Measurements from ENCODE around the gene LRRC57.
"Not testable (repeated sequence)": the region's sequence is repeated elsewhere in the genome, so short reads cannot be mapped to it uniquely, and the experiment has no call there.

Gene LRRC57

GRCh38 chr15:42548249-42549031 is at the start of gene LRRC57, which contains the start of gene HAUS2:
TSS of gene LRRC57 (minus strand) at chr15:42548793. CDS start at chr15:42548434, 359 bp downstream.
TSS of gene HAUS2 (plus strand) at chr15:42548838. CDS start at chr15:42548873, 35 bp downstream.
- DNase-seq: peak; percentile 80

GRCh38 chr15:42595626-42596240 is 47.1 kb upstream of the LRRC57 start:
- no peak for DNase-seq

DNA sequence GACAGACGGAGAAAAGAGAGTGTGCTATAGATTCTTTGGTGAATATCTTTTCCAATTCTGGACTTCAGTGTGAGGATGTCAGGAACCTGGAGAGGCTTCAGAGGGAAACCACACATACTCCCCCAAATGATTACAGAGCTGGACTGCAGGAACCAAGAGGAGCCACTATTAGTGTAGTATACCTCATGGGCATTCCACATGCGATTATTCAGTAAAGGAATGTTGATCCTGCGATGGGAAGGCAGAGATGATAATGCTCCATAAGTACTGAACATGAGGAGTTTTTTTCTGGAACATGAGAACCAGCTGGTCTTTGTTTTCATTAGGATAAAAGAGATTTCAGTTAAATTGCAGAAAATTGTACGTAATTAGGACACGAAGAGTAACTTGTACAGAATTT is 45.5 kb upstream of the LRRC57 start:
- no peak for DNase-seq

GRCh38 chr15:42593143-42593542 is 44.5 kb upstream of the LRRC57 start:
- no peak for DNase-seq

DNA sequence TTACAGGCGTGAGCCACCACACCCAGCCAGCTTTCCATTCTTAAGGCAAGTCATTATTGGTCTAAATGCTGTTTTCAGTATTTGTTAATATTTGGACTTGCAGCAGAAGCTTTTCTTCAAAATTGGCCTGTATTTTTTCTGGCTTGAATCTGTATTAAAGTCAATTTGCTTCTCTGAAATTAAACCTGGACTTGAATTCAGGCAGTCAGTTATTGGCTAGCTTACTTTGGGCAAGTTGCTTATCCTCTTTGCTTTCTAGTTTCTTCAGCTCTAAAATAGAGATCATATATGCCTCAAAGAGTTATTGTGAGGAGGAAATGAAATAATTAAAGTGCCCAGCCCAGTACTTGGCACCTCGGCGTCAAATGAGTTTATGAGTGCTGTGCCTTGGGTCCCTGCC is 44.1 kb upstream of the LRRC57 start:
- DNase-seq: no peak

DNA sequence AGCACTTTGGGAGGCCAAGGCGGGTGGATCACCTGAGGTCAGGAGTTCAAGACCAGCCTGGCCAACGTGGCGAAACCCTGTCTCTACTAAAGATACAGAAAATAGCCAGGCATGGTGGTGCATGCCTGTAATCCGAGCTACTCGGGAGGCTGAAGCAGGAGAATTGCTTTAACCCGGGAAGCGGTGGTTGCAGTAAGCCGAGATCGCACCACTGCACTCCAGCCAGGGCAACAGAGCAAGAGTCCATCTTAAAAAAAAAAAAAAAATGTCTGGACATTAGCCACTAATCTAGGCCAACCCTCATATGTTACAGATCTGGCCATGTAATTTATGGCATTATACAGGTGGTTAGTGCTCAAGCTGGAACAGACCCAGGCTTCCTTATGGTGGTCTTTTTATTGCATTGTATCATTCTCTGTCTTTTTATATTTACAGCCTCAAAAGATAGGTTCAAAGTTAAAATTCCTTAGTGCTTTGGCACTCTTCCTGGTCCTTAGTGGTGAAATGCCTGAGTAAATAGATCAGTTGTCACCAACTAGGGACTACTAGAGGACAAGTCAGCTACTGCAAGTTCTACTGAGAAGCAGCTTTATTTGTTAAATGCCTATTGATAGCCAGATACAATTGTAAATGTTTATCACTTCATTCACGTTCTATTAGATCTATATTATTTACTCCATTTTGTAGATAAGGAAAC is 42.8 kb upstream of the LRRC57 start:
- DNase-seq: no peak

- DNase-seq: no peak
Observed at GRCh38 chr15:42590619-42591237, 42.1 kb upstream of the LRRC57 start.

DNA sequence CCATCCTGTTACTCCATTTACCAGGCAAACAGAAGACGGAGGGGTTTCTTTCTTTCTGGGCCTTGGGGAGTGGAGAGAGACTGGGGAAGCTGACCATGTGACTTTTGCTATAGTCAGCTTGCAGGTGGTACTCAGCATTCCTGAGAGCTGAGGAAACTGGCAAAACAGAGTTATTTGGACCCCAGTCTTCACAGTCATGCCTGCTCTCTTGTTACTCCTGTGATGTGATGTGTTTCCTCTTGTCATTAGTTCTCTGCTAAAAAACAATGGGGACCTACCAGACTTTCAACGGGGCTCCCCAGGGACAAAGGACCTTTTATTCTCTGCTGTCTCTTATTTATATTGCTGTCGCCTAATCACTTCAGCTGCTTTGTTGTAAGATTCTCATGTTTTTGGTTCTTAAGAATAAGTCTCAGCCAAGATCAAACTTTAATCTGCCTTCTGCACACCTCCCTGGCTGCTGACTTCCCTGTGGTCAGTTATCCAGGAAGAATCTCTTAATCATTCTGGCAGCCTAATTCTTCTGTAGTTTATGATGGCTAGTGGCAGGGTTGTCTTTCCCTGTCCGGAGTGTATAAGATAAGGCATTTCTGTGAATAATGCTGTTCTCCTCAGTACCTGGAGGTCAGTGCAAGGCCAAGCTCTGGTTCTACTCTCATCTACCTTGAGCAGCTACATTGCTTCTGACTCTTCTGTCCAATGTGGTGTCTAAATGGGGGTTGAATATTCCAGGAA is 35.6 kb upstream of the LRRC57 start:
- DNase-seq: no peak

DNA sequence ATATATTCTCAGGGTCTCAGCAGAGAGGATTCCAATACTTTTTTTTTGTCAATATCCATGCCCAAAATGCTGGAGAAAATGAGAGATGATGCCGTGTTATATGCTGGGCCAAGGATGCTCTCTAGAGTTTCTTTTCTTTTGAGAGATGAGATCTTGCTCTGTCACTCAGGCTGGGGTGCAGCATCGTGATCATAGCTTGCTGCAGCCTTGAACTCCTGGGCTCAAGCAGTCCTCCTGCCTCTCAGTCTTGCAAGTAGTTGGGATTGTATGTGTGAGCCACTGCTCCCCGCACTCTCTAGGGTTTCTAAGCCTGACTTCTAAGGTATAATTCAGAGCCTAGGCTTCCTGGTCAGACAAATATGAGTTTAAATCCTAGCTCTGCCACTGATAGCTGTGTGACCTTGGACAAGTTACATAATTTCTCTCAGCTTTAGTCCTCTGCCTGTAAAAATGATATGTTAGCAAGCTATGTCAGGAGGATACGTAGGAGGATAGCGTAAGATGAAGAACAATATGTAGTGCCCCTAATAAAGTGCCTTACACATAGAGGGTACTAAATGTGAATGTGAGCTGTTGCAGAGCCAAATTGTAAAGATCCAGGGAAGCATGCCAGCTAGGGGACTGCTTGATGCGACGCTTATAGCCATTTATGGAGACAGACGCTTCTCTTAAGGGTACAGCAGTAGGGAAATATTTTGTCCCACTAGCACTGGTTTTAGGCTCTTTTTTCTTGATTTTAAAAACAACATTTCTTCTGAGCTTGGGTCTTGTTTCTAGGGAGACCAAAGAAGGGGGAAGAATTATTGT is 34.2 kb upstream of the LRRC57 start:
- no peak for DNase-seq

DNA sequence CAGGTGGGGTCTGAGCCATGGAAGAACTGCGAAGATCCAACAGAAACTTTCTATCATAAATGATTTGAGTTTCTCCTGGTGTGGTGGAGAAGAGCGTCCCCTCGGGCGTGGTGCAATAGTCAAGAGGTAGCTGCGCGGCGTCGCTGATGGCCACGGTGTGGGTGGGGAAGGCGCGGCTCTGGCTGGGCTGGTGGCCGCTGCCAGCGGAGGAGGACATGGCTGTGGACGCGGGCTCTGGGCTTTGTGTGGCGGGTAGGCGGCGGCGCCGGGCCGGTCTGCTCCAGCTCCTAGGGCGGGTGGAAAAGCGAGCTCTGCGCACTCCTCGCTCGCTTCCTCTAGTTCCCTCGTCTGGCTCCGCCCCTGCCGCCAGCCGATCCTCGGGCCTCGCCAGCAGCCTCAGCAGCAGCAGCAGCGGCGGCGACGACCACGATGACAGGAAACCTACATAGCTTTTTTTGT is 32.7 kb upstream of the LRRC57 start:
- peak; percentile 68 for DNase-seq

GRCh38 chr15:42578984-42579537 is 30.5 kb upstream of the LRRC57 start:
- no peak for DNase-seq

GRCh38 chr15:42577514-42578031 is 29.0 kb upstream of the LRRC57 start:
- DNase-seq: no peak

DNA sequence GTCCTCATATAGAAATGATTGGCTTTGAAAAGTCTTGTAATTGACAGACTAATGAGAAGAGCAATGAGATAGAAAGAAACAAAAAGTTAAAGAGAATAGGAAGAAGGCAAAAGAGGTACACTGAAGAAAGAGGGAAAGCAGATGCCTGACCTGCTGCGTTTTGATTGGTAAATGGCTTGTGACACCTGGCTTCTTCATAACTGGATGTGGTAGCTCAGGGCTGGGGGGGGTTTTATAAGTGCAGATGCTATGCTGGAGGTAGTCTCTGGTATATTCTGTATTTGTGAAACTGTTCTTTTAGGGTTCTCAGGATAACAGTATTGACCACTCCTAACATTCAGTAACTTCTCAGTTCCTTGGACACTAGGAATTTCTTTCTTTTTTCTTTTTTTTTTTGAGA is 28.2 kb upstream of the LRRC57 start:
- no peak for DNase-seq

DNA sequence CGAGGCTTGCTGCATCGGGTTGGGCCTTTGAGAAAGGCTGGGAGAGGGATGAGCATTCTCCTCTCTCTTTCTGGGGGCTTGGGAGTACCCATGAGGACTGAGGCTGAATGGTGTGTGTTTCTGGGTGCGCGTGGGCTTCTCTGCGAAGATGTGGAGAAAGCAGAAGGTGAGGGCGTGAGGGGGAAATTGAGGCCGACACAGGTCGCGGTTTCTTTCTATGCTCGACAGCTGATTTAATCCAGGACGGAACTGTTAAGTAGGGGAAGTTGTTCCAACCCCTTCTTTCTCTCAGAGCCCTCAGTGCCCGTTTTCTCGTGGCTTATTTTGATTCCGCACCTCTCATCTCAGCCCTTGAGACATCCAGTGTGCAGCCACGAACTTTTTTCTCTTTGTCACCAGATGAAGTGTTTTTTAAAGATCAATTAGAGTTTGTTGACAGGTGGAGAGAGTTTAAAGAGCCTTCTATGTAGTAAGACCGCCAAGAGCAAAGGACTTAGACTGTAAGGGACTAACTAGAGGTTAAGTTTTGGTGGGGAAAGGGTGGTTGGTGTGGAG is 27.5 kb upstream of the LRRC57 start:
- DNase-seq: no peak

DNA sequence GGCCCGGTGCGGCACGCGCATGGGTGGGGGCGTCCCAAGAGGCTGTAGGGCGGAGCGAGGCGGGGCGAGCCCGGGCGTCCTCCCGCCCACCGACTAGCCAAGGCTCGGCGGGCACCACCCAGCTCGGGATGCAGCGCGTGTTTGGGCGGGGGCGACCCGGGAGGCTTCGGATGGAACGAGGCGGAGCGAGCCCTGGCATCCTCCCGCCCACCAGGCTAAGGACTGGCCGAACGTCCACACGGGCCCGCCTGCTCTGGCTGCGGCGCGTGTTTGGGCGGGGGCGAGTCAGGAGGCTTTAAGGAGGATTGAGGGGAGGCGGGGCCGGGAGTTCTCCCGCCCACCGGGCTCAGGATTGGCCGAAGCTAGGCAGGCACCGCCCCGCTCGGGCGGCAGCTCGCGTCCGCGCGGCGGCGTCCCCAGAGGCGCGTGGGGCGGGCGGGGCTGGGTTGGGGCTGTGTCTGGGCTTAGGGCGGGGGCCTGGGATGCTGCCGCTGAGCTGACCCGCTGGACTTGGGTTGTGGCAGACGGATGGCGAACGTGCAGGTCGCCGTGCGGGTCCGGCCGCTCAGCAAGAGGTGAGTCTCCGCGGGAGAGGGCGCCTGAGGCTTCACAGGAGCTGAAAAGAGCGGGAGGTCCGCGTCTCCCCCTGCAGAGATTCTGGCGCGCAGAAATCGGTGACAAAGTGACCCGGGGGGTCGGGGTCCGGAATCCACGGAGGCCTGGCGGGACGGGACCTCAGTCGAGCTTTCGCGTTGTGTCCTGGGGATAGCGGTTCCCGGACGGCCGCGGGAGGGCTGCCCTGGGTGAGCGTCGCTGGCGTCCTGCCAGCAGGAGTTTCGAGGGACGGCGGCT is 26.8 kb upstream of the LRRC57 start, which contains the start of gene STARD9:
TSS of gene STARD9 (plus strand) at position 419 of the 852 bp plus-strand sequence. CDS start at position 529, 110 bp downstream.
- DNase-seq: peak; percentile 95

GRCh38 chr15:42558739-42559138 is 10.1 kb upstream of the LRRC57 start:
- no peak for DNase-seq

DNA sequence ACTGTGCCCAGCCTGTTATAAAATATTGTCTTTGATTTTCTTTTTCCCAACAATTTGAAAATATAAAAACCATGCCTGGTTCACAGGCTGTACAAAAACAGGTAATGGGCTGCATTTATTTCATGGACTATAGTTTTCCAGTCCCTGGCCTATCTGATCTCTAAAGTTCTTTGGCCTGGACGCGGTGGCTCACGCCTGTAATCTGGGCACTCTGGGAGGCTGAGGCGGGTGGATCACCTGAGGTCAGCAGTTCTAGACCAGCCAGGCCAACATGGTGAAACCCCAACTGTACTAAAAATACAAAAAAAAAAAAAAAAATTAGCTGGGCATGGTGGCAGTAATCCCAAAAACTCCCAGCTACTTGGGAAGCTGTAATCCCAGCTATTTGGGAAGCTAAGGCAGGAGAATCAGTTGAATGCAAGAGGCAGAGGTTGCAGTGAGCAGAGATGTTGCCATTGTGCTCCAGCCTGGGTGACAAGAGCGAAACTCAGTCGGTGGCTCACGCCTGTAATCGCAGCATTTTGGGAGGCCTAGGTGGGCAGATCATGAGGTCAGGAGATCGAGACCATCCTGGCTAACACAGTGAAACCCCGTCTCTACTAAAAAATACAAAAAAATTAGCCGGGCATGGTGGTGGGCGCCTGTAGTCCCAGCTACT is 8.1 kb upstream of the LRRC57 start:
- DNase-seq: not testable (repeated sequence)

DNA sequence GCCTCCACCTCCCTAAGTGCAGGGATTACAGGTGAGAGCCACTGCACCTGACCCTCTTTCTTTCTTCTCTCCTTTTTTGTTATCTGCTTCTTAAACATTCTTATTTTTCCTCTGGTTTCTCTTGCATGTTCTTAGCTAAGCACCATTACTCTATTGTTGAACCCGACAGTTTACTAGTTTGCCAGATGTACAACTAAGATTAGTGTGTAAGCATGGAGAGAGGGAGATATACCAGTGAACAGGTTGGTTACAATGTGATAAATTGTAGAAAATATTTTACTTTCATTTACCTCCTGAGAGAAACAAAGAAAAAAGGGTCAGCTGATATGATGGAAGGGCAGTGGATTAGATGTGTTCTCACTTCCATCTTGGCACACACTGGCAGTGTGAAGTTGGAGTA is 5.0 kb upstream of the LRRC57 start:
- DNase-seq: no peak

Data from stimulated activated naive CD4-positive, alpha-beta T cell treated with Interleukin-2 at 50 U/mL for 16 hours (primary cell).